ENCODE results near the gene FAM13A. TPM values are rescaled to one million over a fixed set of nuclear protein-coding genes. Genes with fewer than 3 reads are reported as not detected.

The FAM13A gene

GRCh38 chr4:88697141-88697540 lies 359.8 kb downstream of the FAM13A start:
- H3K9me3 ChIP-seq (replicated peaks; ENCODE audit: low read length) = no peaks in the 10 kb centered on the region
- peak overlapping the region; percentile 78 for H3K4me3 ChIP-seq (ENCODE audit: low read length)
- H3K27me3 ChIP-seq (ENCODE audit: control insufficient read depth, insufficient read depth, low read length) = no peaks in the 10 kb centered on the region
- H3K36me3 ChIP-seq (ENCODE audit: insufficient read depth, low read length) = no peaks in the 10 kb centered on the region
- H3K4me1 ChIP-seq (ENCODE audit: control insufficient read depth, insufficient read depth, low read length) = peaks cover 17% of the 10 kb centered on the region
- H3K4me2 ChIP-seq (ENCODE audit: low read length) = peak overlapping the region; percentile 82
- H3K9ac ChIP-seq (ENCODE audit: low read depth, low read length) = peak overlapping the region; percentile 84

GRCh38 chr4:88696630-88697029 lies 360.4 kb downstream of the FAM13A start:
- no peaks in the 10 kb centered on the region for H3K36me3 ChIP-seq (ENCODE audit: insufficient read depth, low read length)
- H3K4me2 ChIP-seq (ENCODE audit: low read length) = peak overlapping the region; percentile 82
- peaks cover 17% of the 10 kb centered on the region for H3K4me1 ChIP-seq (ENCODE audit: control insufficient read depth, insufficient read depth, low read length)
- no peaks in the 10 kb centered on the region for H3K27me3 ChIP-seq (ENCODE audit: control insufficient read depth, insufficient read depth, low read length)
- H3K9ac ChIP-seq (ENCODE audit: low read depth, low read length) = peak overlapping the region; percentile 84
- no peaks in the 10 kb centered on the region for H3K9me3 ChIP-seq (replicated peaks; ENCODE audit: low read length)
- peak overlapping the region; percentile 78 for H3K4me3 ChIP-seq (ENCODE audit: low read length)

DNA sequence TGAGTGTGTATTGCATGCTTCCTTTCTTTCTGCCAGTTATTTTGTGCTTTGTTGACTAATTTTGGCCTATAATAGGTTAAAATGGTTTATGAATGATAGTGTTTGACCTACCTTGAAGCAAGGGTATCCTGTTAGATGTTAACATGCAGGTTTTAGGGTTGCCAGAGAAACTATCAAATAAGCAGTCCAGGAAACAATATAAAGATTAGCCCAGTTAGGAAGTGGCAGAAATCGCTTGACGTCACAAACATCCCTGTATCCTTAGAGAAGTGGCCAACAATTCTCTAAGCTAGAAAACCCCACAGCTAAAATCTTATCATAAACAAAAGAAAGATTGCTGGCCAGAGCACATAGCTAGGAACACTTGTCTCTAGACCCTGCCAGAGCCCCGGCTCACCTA lies 363.2 kb downstream of the FAM13A start:
- Histone ChIP-seq H3K4me3 (ENCODE audit: low read length) (no peak overlapping the region), H3K27me3 (ENCODE audit: control insufficient read depth, insufficient read depth, low read length) (no peaks in the 10 kb centered on the region), H3K9ac (ENCODE audit: low read depth, low read length) (no peak overlapping the region), H3K9me3 (replicated peaks; ENCODE audit: low read length) (no peaks in the 10 kb centered on the region), H3K4me1 (ENCODE audit: control insufficient read depth, insufficient read depth, low read length) (peaks cover 23% of the 10 kb centered on the region), H3K4me2 (ENCODE audit: low read length) (no peak overlapping the region), H3K36me3 (ENCODE audit: insufficient read depth, low read length) (peaks cover 6% of the 10 kb centered on the region)

GRCh38 chr4:88690355-88690754 lies 366.6 kb downstream of the FAM13A start:
- Histone ChIP-seq H3K4me1 (ENCODE audit: control insufficient read depth, insufficient read depth, low read length) (peaks cover 14% of the 10 kb centered on the region), H3K36me3 (ENCODE audit: insufficient read depth, low read length) (peaks cover 19% of the 10 kb centered on the region), H3K4me3 (ENCODE audit: low read length) (no peak overlapping the region), H3K9me3 (replicated peaks; ENCODE audit: low read length) (no peaks in the 10 kb centered on the region), H3K9ac (ENCODE audit: low read depth, low read length) (no peak overlapping the region), H3K27me3 (ENCODE audit: control insufficient read depth, insufficient read depth, low read length) (no peaks in the 10 kb centered on the region), H3K4me2 (ENCODE audit: low read length) (no peak overlapping the region)

DNA sequence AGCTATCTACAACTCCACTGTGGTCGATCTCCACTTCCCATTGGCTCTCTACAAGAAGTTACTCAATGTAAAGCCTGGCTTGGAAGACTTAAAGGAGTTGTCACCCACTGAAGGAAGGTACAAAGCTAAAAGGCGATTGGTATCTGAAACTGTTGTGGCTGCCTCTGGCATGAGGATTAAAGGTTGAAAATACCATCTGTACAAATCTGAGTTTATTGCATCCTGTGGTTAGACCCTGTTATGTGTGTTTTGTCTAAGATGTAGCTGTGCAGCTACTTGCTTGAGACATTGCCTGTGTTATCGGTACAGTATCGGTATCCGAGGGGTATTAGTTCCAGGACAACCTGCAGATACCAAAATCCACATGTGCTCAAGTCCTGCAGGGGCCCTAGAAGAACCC lies 375.8 kb downstream of the FAM13A start:
- Histone ChIP-seq H3K27me3 (ENCODE audit: control insufficient read depth, insufficient read depth, low read length) (no peaks in the 10 kb centered on the region), H3K4me1 (ENCODE audit: control insufficient read depth, insufficient read depth, low read length) (no peaks in the 10 kb centered on the region), H3K9ac (ENCODE audit: low read depth, low read length) (no peak overlapping the region), H3K9me3 (replicated peaks; ENCODE audit: low read length) (no peaks in the 10 kb centered on the region), H3K4me3 (ENCODE audit: low read length) (no peak overlapping the region), H3K36me3 (ENCODE audit: insufficient read depth, low read length) (peaks cover 27% of the 10 kb centered on the region), H3K4me2 (ENCODE audit: low read length) (no peak overlapping the region)

Small RNA genes lying within 50 kb of the gene (small RNA-seq; reads per million reads assigned to genes)
- gene RF02115 (not detected), gene RNU6-33P (2.9 reads per million, percentile 76 among the genes with 10 or more reads in this experiment)
